GM21526 (cell line): ENCODE measurements around the gene ADAMTS8.

ENCODE experiments used
- ATAC-seq: cut with Tn5 transposase; IDR thresholded peaks from one replicate; pipeline ENCODE4 v1.9.1; 2021; ENCODE audit warnings: moderate library complexity; ENCODE audit not compliant: unreplicated experiment, low FRiP score

ADAMTS8 gene

GRCh38 chr11:130428316-130429119 lies at the start of gene ADAMTS8:
Gene ADAMTS8 (minus strand): TSS chr11:130428609. CDS start chr11:130428286, 323 bp downstream.
- no peak for ATAC-seq

GRCh38 chr11:130477586-130478203 lies 49.3 kb upstream of the ADAMTS8 start:
- no peak for ATAC-seq

- no peak for ATAC-seq
These were observed 48.6 kb upstream of the ADAMTS8 start for GRCh38 chr11:130476922-130477491.

- no peak for ATAC-seq
These were observed 48.0 kb upstream of the ADAMTS8 start for GRCh38 chr11:130476200-130476921.

- ATAC-seq = no peak
These were observed 47.1 kb upstream of the ADAMTS8 start for GRCh38 chr11:130475426-130476053.

GRCh38 chr11:130474637-130475400 lies 46.4 kb upstream of the ADAMTS8 start:
- no peak for ATAC-seq

- no peak for ATAC-seq
These were observed 45.5 kb upstream of the ADAMTS8 start for GRCh38 chr11:130473795-130474377.

GRCh38 chr11:130473056-130473794 lies 44.8 kb upstream of the ADAMTS8 start:
- no peak for ATAC-seq

- ATAC-seq = no peak
These were observed 44.1 kb upstream of the ADAMTS8 start for GRCh38 chr11:130472434-130472961.

- ATAC-seq = no peak
These were observed 43.5 kb upstream of the ADAMTS8 start for GRCh38 chr11:130471731-130472433.

GRCh38 chr11:130470832-130471706 lies 42.7 kb upstream of the ADAMTS8 start:
- no peak for ATAC-seq

GRCh38 chr11:130469181-130469580 lies 40.8 kb upstream of the ADAMTS8 start:
- no peak for ATAC-seq

- ATAC-seq = no peak
These were observed 38.9 kb upstream of the ADAMTS8 start for GRCh38 chr11:130467116-130467900.

GRCh38 chr11:130465263-130465662 lies 36.9 kb upstream of the ADAMTS8 start:
- ATAC-seq = no peak

GRCh38 chr11:130464291-130464812 lies 35.9 kb upstream of the ADAMTS8 start:
- no peak for ATAC-seq

- no peak for ATAC-seq
These were observed 34.5 kb upstream of the ADAMTS8 start for GRCh38 chr11:130462931-130463330.
